Pulmonary artery endothelial cell (primary cell): ENCODE data around the gene ARHGAP11A. TPM values are rescaled to one million over a fixed set of nuclear protein-coding genes. Genes with fewer than 3 reads are reported as not detected.
"Not testable (repeated sequence)": the region's sequence is repeated elsewhere in the genome, so short reads cannot be mapped to it uniquely, and the experiment has no call there.

Source experiments
- DNase-seq: peaks from one replicate; pipeline ENCODE4 v3.0.0-alpha.2; 2011; ENCODE audit warnings: low read depth, low spot score
- total RNA-seq: library from RNA; depleted of rRNA; stranded (reverse); fragments of >200 nt; gene quantifications from 2 replicates; pipeline ENCODE4 v1.2.3, GENCODE V29; 2014

The ARHGAP11A gene
- total RNA-seq: 22.9 and 35.9 TPM in 2 replicates

GRCh38 chr15:32615051-32615870, at the start of gene ARHGAP11A:
TSS of gene ARHGAP11A (plus strand) at chr15:32615504. CDS start at chr15:32616212, 708 bp downstream.
- peak; percentile 51 for DNase-seq

GRCh38 chr15:32568988-32569387, 46.3 kb upstream of the ARHGAP11A start:
- not testable (repeated sequence) for DNase-seq

GRCh38 chr15:32578482-32578881, 36.8 kb upstream of the ARHGAP11A start:
- DNase-seq: not testable (repeated sequence)

GRCh38 chr15:32585844-32586243, 29.5 kb upstream of the ARHGAP11A start:
- DNase-seq: not testable (repeated sequence)

- not testable (repeated sequence) for DNase-seq
Measured at GRCh38 chr15:32593151-32593550, 22.2 kb upstream of the ARHGAP11A start, which contains the start of gene GOLGA8N. TSS of gene GOLGA8N (plus strand) at chr15:32593456.

GRCh38 chr15:32609518-32609917, 5.8 kb upstream of the ARHGAP11A start:
- not testable (repeated sequence) for DNase-seq

GRCh38 chr15:32610719-32611118, 4.6 kb upstream of the ARHGAP11A start:
- DNase-seq: not testable (repeated sequence)

GRCh38 chr15:32614712-32615050, 623 bp upstream of the ARHGAP11A start:
- not testable (repeated sequence) for DNase-seq

GRCh38 chr15:32615871-32616426, 645 bp downstream of the ARHGAP11A start:
- DNase-seq: not testable (repeated sequence)

- DNase-seq: no peak
Measured at GRCh38 chr15:32636410-32636809, 21.1 kb downstream of the ARHGAP11A start.

- DNase-seq: no peak
Measured at GRCh38 chr15:32636908-32637567, 21.7 kb downstream of the ARHGAP11A start.

GRCh38 chr15:32637704-32638103, 22.4 kb downstream of the ARHGAP11A start:
- DNase-seq: no peak

- DNase-seq: no peak
Measured at GRCh38 chr15:32641517-32642059, 26.3 kb downstream of the ARHGAP11A start, which contains the start of gene SCG5. TSS of gene SCG5 (plus strand) at chr15:32641710. CDS start at chr15:32643593, 1,883 bp downstream.

- no peak for DNase-seq
Measured at GRCh38 chr15:32642667-32643435, 27.5 kb downstream of the ARHGAP11A start.

- no peak for DNase-seq
Measured at GRCh38 chr15:32643907-32644445, 28.7 kb downstream of the ARHGAP11A start.

GRCh38 chr15:32646291-32646690, 31.0 kb downstream of the ARHGAP11A start:
- DNase-seq: no peak

- DNase-seq: no peak
Measured at GRCh38 chr15:32649342-32649741, 34.0 kb downstream of the ARHGAP11A start.

- no peak for DNase-seq
Measured at GRCh38 chr15:32651229-32651837, 36.0 kb downstream of the ARHGAP11A start.

- DNase-seq: no peak
Measured at GRCh38 chr15:32652178-32652577, 36.9 kb downstream of the ARHGAP11A start.

- DNase-seq: no peak
Measured at GRCh38 chr15:32656091-32656490, 40.8 kb downstream of the ARHGAP11A start.
